Astrocyte (in vitro differentiated cells and primary cell): Measurements from ENCODE around the gene CA14. TPM values are rescaled to one million over a fixed set of nuclear protein-coding genes. Genes with fewer than 3 reads are reported as not detected.

Experiments used
- DNase-seq: peaks from one replicate; pipeline ENCODE4 v3.0.0-alpha.2; 2010; ENCODE audit warnings: low read depth
- FAIRE-seq: peaks from 2 replicates; lab custom pipeline; 2011; peaks lifted over from hg19 to GRCh38; lab: Jason Lieb, UNC
- H2AFZ ChIP-seq: 2 replicates; pipeline ENCODE4 v1.6.0; 2012; ENCODE audit warnings: low read depth, low read length, inconsistent platforms
- H3K27ac ChIP-seq: 2 replicates; pipeline ENCODE4 v1.5.1; 2011; ENCODE audit warnings: low read depth, low read length, inconsistent platforms
- H3K27me3 ChIP-seq: 2 replicates; pipeline ENCODE4 v1.6.0; 2011; ENCODE audit warnings: low read length, inconsistent platforms; ENCODE audit not compliant: insufficient read depth
- H3K36me3 ChIP-seq: 2 replicates; pipeline ENCODE4 v1.5.1; 2011; ENCODE audit warnings: low read length, inconsistent platforms; ENCODE audit not compliant: insufficient read depth
- H3K4me1 ChIP-seq: 2 replicates; pipeline ENCODE4 v1.5.1; 2011; ENCODE audit warnings: low read length, inconsistent platforms; ENCODE audit not compliant: insufficient read depth
- H3K4me2 ChIP-seq: 2 replicates; pipeline ENCODE4 v1.6.0; 2012; ENCODE audit warnings: low read length, inconsistent platforms
- H3K4me3 ChIP-seq: 2 replicates; pipeline ENCODE4 v1.5.1; 2011; ENCODE audit warnings: low read depth, mild to moderate bottlenecking, low read length, inconsistent platforms; ENCODE audit not compliant: insufficient read depth
- H3K79me2 ChIP-seq: 2 replicates; pipeline ENCODE4 v1.6.0; 2012; ENCODE audit warnings: mild to moderate bottlenecking, low read length, inconsistent platforms; ENCODE audit not compliant: insufficient read depth
- H3K9ac ChIP-seq: 2 replicates; pipeline ENCODE4 v1.6.0; 2012; ENCODE audit warnings: mild to moderate bottlenecking, low read length, inconsistent platforms
- H3K9me3 ChIP-seq: 2 replicates; pipeline ENCODE4 v1.5.1; 2012; ENCODE audit warnings: low read depth, mild to moderate bottlenecking, low read length, inconsistent platforms; ENCODE audit not compliant: insufficient read depth
- H4K20me1 ChIP-seq: 2 replicates; pipeline ENCODE4 v1.6.0; 2012; ENCODE audit warnings: low read length, inconsistent platforms; ENCODE audit not compliant: insufficient read depth
- H3K27ac Mint-ChIP-seq: one replicate; pipeline ENCODE4 v1.8.0; 2021; ENCODE audit warnings: mild to moderate bottlenecking, mixed read lengths; ENCODE audit not compliant: unreplicated experiment
- H3K27me3 Mint-ChIP-seq: one replicate; pipeline ENCODE4 v1.8.0; 2021; ENCODE audit warnings: low read depth, mixed read lengths; ENCODE audit not compliant: unreplicated experiment
- H3K36me3 Mint-ChIP-seq: one replicate; pipeline ENCODE4 v1.8.0; 2021; ENCODE audit warnings: low read depth, mixed read lengths; ENCODE audit not compliant: unreplicated experiment
- H3K4me1 Mint-ChIP-seq: one replicate; pipeline ENCODE4 v1.8.0; 2021; ENCODE audit warnings: low read depth, mixed read lengths; ENCODE audit not compliant: unreplicated experiment
- H3K4me3 Mint-ChIP-seq: one replicate; pipeline ENCODE4 v1.8.0; 2021; ENCODE audit warnings: mild to moderate bottlenecking, moderate library complexity, mixed read lengths; ENCODE audit not compliant: unreplicated experiment
- H3K9me3 Mint-ChIP-seq: one replicate; pipeline ENCODE4 v1.8.0; 2021; ENCODE audit warnings: mild to moderate bottlenecking, mixed read lengths; ENCODE audit not compliant: unreplicated experiment
- CTCF ChIP-seq: IDR thresholded peaks from 2 replicates; pipeline ENCODE4 v1.5.1; 2011; ENCODE audit warnings: low read depth, mild to moderate bottlenecking, inconsistent platforms, low read length, moderate library complexity; ENCODE audit not compliant: insufficient read depth
- EZH2 ChIP-seq: IDR thresholded peaks from 2 replicates; pipeline ENCODE4 v1.6.1; 2012; ENCODE audit warnings: mild to moderate bottlenecking, low read length, inconsistent platforms; ENCODE audit not compliant: insufficient read depth
- total RNA-seq: library from RNA; stranded (reverse); gene quantifications from 2 replicates; pipeline ENCODE4 v1.2.1, GENCODE V29; 2021

CA14 gene
- total RNA-seq, 1 donor from 2014 or later: 1.2 TPM

GRCh38 chr1:150281221-150281757 lies 23.7 kb downstream of the CA14 start:
- TF ChIP-seq CTCF (peak; percentile 54), EZH2 (no peak)

GRCh38 chr1:150281758-150282557 lies 24.4 kb downstream of the CA14 start, which contains the start of gene CIART:
CIART (plus strand) TSS chr1:150282554; CDS start chr1:150283268, 714 bp downstream.
- Histone ChIP-seq H3K9ac (peak within 1 kb of the TSS; percentile 87), H4K20me1 (no peaks in the 10 kb centered on the region), H2AFZ (peak within 1 kb of the TSS; percentile 96), H3K4me2 (peak within 1 kb of the TSS; percentile 99), H3K4me3 (peak within 1 kb of the TSS; percentile 74), H3K79me2 (no peaks in the 10 kb centered on the region), H3K9me3 (no peaks in the 10 kb centered on the region), H3K36me3 (no peaks in the 10 kb centered on the region), H3K27ac (peak within 1 kb of the TSS; percentile 67), H3K27me3 (no peaks in the 10 kb centered on the region), H3K4me1 (peaks cover 19% of the 10 kb centered on the region)
- Mint-ChIP-seq H3K27ac (peak within 1 kb of the TSS; percentile 98), H3K9me3 (peaks cover 2% of the 10 kb centered on the region), H3K27me3 (peaks cover 4% of the 10 kb centered on the region), H3K36me3 (peaks cover 7% of the 10 kb centered on the region), H3K4me1 (peaks cover 8% of the 10 kb centered on the region), H3K4me3 (peak within 1 kb of the TSS; percentile 95)
- TF ChIP-seq CTCF: no peak
- TF ChIP-seq EZH2: no peak
- FAIRE-seq: peak; percentile 78
- peak; percentile 99 for DNase-seq

More at GRCh38 chr1:150281221-150281757, 23.7 kb downstream of the CA14 start:
- Mint-ChIP-seq H3K27me3 (peaks cover 4% of the 10 kb centered on the region), H3K4me1 (peaks cover 8% of the 10 kb centered on the region), H3K9me3 (peaks cover 2% of the 10 kb centered on the region), H3K36me3 (peaks cover 5% of the 10 kb centered on the region), H3K4me3 (peak overlapping the region; percentile 95), H3K27ac (peak overlapping the region; percentile 98)
- FAIRE-seq (no peak), DNase-seq (peak; percentile 49)
- no peaks in the 10 kb centered on the region for H4K20me1 ChIP-seq
- peak overlapping the region; percentile 90 for H2AFZ ChIP-seq
- H3K36me3 ChIP-seq: no peaks in the 10 kb centered on the region
- H3K4me2 ChIP-seq: peak overlapping the region; percentile 99
- H3K9me3 ChIP-seq: no peaks in the 10 kb centered on the region
- peak overlapping the region; percentile 87 for H3K9ac ChIP-seq
- no peaks in the 10 kb centered on the region for H3K79me2 ChIP-seq
- peak overlapping the region; percentile 63 for H3K4me3 ChIP-seq
- H3K27me3 ChIP-seq: no peaks in the 10 kb centered on the region
- peak overlapping the region; percentile 67 for H3K27ac ChIP-seq
- peaks cover 19% of the 10 kb centered on the region for H3K4me1 ChIP-seq
